Measurements from ENCODE around the gene BCL2L15. TPM values are rescaled to one million over a fixed set of nuclear protein-coding genes. Genes with fewer than 3 reads are reported as not detected.

Gene BCL2L15
- total and polyA plus RNA-seq, 2 of the 13 experiments (the other 11 are each of a cell fraction or from before 2014, with no cell fraction given): 0.03 to 0.27 TPM

GRCh38 chr1:113836534-113836933 is 50.8 kb downstream of the BCL2L15 start (continued):
- TF ChIP-seq GRHL1 (CRISPR knock-in tag; conservative IDR thresholded peaks at IDR 0.05) (no peak), ARNT2 (CRISPR knock-in tag; IDR thresholded peaks at IDR 0.05; ENCODE audit: low read depth) (no peak), GLI4 (CRISPR knock-in tag; IDR thresholded peaks at IDR 0.05; ENCODE audit: borderline replicate concordance) (no peak), ZNF354B (CRISPR knock-in tag; IDR thresholded peaks at IDR 0.05) (no peak), ZNF605 (CRISPR knock-in tag; IDR thresholded peaks at IDR 0.05) (no peak)

GRCh38 chr1:113835686-113836290 is 51.6 kb downstream of the BCL2L15 start:
- WGBS (ENCODE audit: low lambda C conversion rate): 1% methylated on average over 4 of the region's 4 CpGs
- Histone ChIP-seq H3K4me3 (replicated peaks in 1 of 3; ENCODE audit: insufficient read depth in 1 of 3, low read depth in 2 of 3, low read length in 3 of 3) (no peak overlapping the region), H3K9me3 (ENCODE audit: low read length) (no peaks in the 10 kb centered on the region), H2AFZ (ENCODE audit: low read length) (no peak overlapping the region), H3K27me3 (ENCODE audit: control insufficient read depth in 1 of 2, insufficient read depth in 2 of 2, low read length in 2 of 2) (0 out of 5 replicates have a peak, but pooled peaks cover 0 to 3% of the 10 kb centered on the region in 2 experiments), H3K36me3 (replicated peaks in 1 of 2; ENCODE audit: control insufficient read depth in 1 of 2, insufficient read depth in 2 of 2, low read length in 2 of 2) (no peaks in the 10 kb centered on the region), H3K79me2 (ENCODE audit: insufficient read depth, low read length) (no peaks in the 10 kb centered on the region), H3K27ac (ENCODE audit: extremely low read length, insufficient read depth, low read length) (no peak overlapping the region), H3K4me1 (ENCODE audit: insufficient read depth, low read length) (no peaks in the 10 kb centered on the region), H4K20me1 (ENCODE audit: insufficient read depth, low read length) (no peaks in the 10 kb centered on the region), H3K4me2 (ENCODE audit: low read depth, low read length) (no peak overlapping the region; the same call in 1 of the 2 replicates), H3K9ac (ENCODE audit: insufficient read depth, low read depth, low read length) (no peak overlapping the region)
- FAIRE-seq (no peak), DNase-seq (ENCODE audit: low spot score) (peak; percentile 42), ATAC-seq (no peak)
- in situ Hi-C loops (cut with HindIII; ENCODE audit: extremely low pct_ligation_motif_present, low pct_unique_long_range_greater_than_20kb): loop anchor here (25.0 kb wide), 1 partner anchor 452 kb away; no protein-coding TSS in a partner anchor
- POLR2A ChIA-PET: no interaction called here
- intact Hi-C loops (cut with micrococcal nuclease; ENCODE audit: unreplicated experiment): loop anchor here (2.0 to 10.0 kb wide), 4 partner anchors 37 to 449 kb away; partner anchors contain the start of genes HIPK1 and PTPN22
- CTCF ChIA-PET (ENCODE audit: low intra/inter-chr PET ratio, low total read pairs): interaction anchor here (0.8 to 1.5 kb wide), 2 partner anchors 69 to 445 kb away, joined by 3 to 6 read pairs; partner anchors contain the start of genes AP4B1 and DCLRE1B
- BruUV-seq (replicated peaks): no TSS peak
- TF ChIP-seq ZBTB39 (CRISPR knock-in tag; IDR thresholded peaks at IDR 0.05) (no peak), STAG1 (CRISPR knock-in tag; IDR thresholded peaks at IDR 0.05) (peak; percentile 63), KMT2B (CRISPR knock-in tag; IDR thresholded peaks at IDR 0.05) (no peak), ZNF564 (CRISPR knock-in tag; IDR thresholded peaks at IDR 0.05) (no peak), SMC3 (IDR thresholded peaks at IDR 0.05; ENCODE audit: low read length) (peak; percentile 42; the same call in 1 of the 2 replicates), XBP1 (CRISPR knock-in tag; IDR thresholded peaks at IDR 0.05) (no peak), CTCF (CRISPR knock-in tag; IDR thresholded peaks at IDR 0.05) (peak; percentile 39), ARID3A (IDR thresholded peaks at IDR 0.05; ENCODE audit: low read depth, low read length) (peak; percentile 49; the same call in 1 of the 2 replicates)

All from HepG2 (cell line).